OCI-LY3 (cell line): ENCODE measurements around the gene ARHGAP24.

Experiments
- H2AFZ ChIP-seq: fragments of 200-600, 300-600 bp; shearing (Covaris generic); 2 replicates; pipeline ENCODE4 v1.6.0; 2014; ENCODE audit warnings: antibody characterized with exemption, low read depth, low read length
- H3K27ac ChIP-seq: fragments of 200-600, 300-600 bp; sonication (generic); 2 replicates; pipeline ENCODE4 v1.5.1; 2014; ENCODE audit warnings: mild to moderate bottlenecking, low read length, moderate library complexity, mixed read lengths
- H3K27me3 ChIP-seq: fragments of 200-600, 300-600 bp; sonication (generic); 2 replicates; pipeline ENCODE4 v1.6.1; 2014; ENCODE audit warnings: low read depth, low read length, mixed read lengths
- H3K36me3 ChIP-seq: fragments of 200-600, 300-600 bp; sonication (generic); replicated peaks from 2 replicates; pipeline ENCODE3; 2014; ENCODE audit warnings: low read depth, low read length, mixed read lengths
- H3K4me1 ChIP-seq: fragments of 300-600, 200-600 bp; sonication (generic); 2 replicates; pipeline ENCODE4 v1.6.1; 2014; ENCODE audit warnings: low read length, mixed read lengths
- H3K4me2 ChIP-seq: fragments of 200-600, 300-600 bp; sonication (generic); 2 replicates; pipeline ENCODE4 v1.6.1; 2014; ENCODE audit warnings: low read length, mixed read lengths
- H3K4me3 ChIP-seq: fragments of 300-600, 200-600 bp; sonication (generic); 2 replicates; pipeline ENCODE4 v1.5.1; 2014; ENCODE audit warnings: antibody characterized with exemption, mild to moderate bottlenecking, low read length, moderate library complexity
- H3K79me2 ChIP-seq: fragments of 300-600, 200-600 bp; shearing (Covaris generic); 2 replicates; pipeline ENCODE4 v1.6.1; 2014; ENCODE audit warnings: mild to moderate bottlenecking, low read length, mixed read lengths
- H3K9ac ChIP-seq: fragments of 300-600, 200-600 bp; shearing (Covaris generic); 2 replicates; pipeline ENCODE4 v1.6.0; 2014; ENCODE audit warnings: mild to moderate bottlenecking, low read length, moderate library complexity
- H3K9me3 ChIP-seq: fragments of 200-600, 300-600 bp; shearing (Covaris generic); 2 replicates; pipeline ENCODE4 v1.6.1; 2014; ENCODE audit warnings: low read length, mixed read lengths; ENCODE audit not compliant: insufficient read depth
- H4K20me1 ChIP-seq: fragments of 200-600, 300-600 bp; sonication (generic); 2 replicates; pipeline ENCODE4 v1.6.1; 2016; ENCODE audit warnings: low read length, mixed read lengths; ENCODE audit not compliant: insufficient read depth
- EZH2phosphoT487 ChIP-seq: fragments of 200-600 bp; shearing (Covaris generic); IDR thresholded peaks from 2 replicates; pipeline ENCODE4 v1.6.1; 2018; ENCODE audit warnings: antibody characterized with exemption, mixed run types, low read depth
- TF ChIP-seq, protein P1 (sequence below): fragments of 200-600, 300-600 bp; sonication (generic); IDR thresholded peaks from 2 replicates; pipeline ENCODE4 v1.5.1; 2014; ENCODE audit warnings: antibody characterized with exemption, low read length, low read depth

Gene ARHGAP24

GRCh38 chr4:85595098-85595775, 120.3 kb downstream of the ARHGAP24 start:
- Histone ChIP-seq H2AFZ (no peak overlapping the region), H3K27me3 (no peaks in the 10 kb centered on the region), H3K27ac (no peak overlapping the region), H3K9me3 (no peaks in the 10 kb centered on the region), H3K79me2 (peaks cover 60% of the 10 kb centered on the region), H3K9ac (no peak overlapping the region), H3K4me3 (no peak overlapping the region), H3K36me3 (peaks cover 15% of the 10 kb centered on the region), H3K4me1 (peaks cover 27% of the 10 kb centered on the region), H4K20me1 (no peaks in the 10 kb centered on the region), H3K4me2 (no peak overlapping the region)
- TF ChIP-seq, protein P1, sequence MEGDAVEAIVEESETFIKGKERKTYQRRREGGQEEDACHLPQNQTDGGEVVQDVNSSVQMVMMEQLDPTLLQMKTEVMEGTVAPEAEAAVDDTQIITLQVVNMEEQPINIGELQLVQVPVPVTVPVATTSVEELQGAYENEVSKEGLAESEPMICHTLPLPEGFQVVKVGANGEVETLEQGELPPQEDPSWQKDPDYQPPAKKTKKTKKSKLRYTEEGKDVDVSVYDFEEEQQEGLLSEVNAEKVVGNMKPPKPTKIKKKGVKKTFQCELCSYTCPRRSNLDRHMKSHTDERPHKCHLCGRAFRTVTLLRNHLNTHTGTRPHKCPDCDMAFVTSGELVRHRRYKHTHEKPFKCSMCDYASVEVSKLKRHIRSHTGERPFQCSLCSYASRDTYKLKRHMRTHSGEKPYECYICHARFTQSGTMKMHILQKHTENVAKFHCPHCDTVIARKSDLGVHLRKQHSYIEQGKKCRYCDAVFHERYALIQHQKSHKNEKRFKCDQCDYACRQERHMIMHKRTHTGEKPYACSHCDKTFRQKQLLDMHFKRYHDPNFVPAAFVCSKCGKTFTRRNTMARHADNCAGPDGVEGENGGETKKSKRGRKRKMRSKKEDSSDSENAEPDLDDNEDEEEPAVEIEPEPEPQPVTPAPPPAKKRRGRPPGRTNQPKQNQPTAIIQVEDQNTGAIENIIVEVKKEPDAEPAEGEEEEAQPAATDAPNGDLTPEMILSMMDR: no peak
- no peak for TF ChIP-seq EZH2phosphoT487

DNA sequence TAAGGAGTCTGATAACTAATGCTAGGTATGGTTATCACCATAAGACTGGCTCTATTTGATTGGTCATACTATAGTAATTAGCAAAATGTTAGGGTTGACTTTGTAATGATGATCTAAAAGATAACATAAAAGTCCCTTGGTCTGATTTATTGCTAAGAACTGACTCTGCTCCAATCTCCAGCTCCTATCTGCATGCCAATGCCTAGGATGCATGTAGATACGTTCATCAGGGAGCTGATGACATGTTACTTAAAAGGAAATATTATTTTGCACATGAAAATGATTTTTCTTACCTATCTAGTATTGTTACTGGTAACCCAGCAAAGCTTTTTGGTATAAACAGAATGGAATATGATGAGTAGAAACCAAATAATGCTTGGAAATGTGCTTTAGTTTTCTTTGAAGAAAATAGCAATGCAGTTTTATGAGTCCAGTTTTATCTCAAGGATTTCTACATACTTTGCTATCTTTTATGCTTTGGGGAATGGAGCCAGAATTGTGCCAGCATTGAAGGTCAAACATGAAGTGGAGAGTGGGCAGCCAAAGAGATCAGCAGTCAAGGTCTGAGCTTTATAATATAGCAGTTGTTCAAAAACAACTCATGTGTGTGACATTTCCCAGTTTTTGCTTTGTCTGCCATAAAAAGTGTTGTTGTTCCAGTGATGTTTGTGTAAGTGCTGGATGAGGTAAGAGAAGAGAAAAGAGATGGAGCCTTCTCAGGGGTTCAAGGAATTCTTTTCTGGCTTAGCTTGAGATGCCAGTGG, 121.0 kb downstream of the ARHGAP24 start:
- Histone ChIP-seq H3K27ac (no peak overlapping the region), H3K4me3 (no peak overlapping the region), H3K4me1 (peaks cover 32% of the 10 kb centered on the region), H3K4me2 (no peak overlapping the region), H3K79me2 (peaks cover 65% of the 10 kb centered on the region), H3K9me3 (no peaks in the 10 kb centered on the region), H4K20me1 (no peaks in the 10 kb centered on the region), H3K36me3 (peaks cover 15% of the 10 kb centered on the region), H3K27me3 (no peaks in the 10 kb centered on the region), H3K9ac (no peak overlapping the region), H2AFZ (no peak overlapping the region)
- TF ChIP-seq, protein P1: no peak
- TF ChIP-seq EZH2phosphoT487: no peak

DNA sequence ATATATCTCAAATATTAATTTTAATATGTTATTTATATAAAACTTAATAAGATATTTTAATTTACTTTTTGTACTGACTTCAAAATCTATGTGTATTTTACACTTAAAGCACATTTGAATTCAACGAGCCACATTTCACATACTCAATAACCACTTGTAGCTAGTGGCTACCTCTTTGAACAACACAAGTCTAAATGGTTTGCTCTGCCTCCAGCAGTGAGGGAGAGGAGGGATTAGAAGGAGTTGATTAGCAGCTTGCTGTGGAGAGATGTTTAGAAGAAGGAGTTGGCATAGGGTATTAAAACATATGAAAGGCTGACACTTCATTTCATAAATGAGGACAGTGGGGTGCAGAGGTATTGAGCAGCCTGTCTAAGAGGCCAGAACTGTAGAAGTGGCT, 124.0 kb downstream of the ARHGAP24 start:
- no peaks in the 10 kb centered on the region for H3K36me3 ChIP-seq
- peaks cover 64% of the 10 kb centered on the region for H3K79me2 ChIP-seq
- no peaks in the 10 kb centered on the region for H3K27me3 ChIP-seq
- no peaks in the 10 kb centered on the region for H3K9me3 ChIP-seq
- no peak overlapping the region for H3K27ac ChIP-seq
- H3K4me2 ChIP-seq: no peak overlapping the region
- H3K4me3 ChIP-seq: no peak overlapping the region
- H3K9ac ChIP-seq: no peak overlapping the region
- H2AFZ ChIP-seq: no peak overlapping the region
- TF ChIP-seq, protein P1: no peak
- peaks cover 48% of the 10 kb centered on the region for H3K4me1 ChIP-seq
- no peaks in the 10 kb centered on the region for H4K20me1 ChIP-seq

DNA sequence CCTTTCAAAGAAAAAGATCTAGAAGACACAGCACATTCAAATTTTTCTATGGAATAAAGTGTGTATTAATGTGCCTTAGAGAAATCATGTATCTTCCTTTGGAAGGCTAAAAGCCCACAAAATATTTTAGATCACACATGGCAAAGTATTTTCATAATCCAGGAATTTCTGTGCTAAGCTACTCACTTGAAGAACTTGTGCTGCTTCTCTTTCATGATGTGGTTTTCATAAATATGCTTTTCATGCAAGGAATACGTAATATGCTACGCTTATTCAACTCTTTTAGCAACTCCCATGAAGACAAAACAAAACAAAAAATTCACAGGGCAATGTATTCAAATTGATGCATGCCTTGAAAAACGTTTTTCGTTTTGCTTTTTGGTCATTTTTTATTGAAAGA, 125.6 kb downstream of the ARHGAP24 start:
- Histone ChIP-seq H3K36me3 (no peaks in the 10 kb centered on the region), H3K27ac (no peak overlapping the region), H3K4me2 (no peak overlapping the region), H3K79me2 (peaks cover 68% of the 10 kb centered on the region), H3K9ac (no peak overlapping the region), H3K27me3 (no peaks in the 10 kb centered on the region), H3K9me3 (no peaks in the 10 kb centered on the region), H4K20me1 (no peaks in the 10 kb centered on the region), H3K4me3 (no peak overlapping the region), H2AFZ (no peak overlapping the region), H3K4me1 (peaks cover 63% of the 10 kb centered on the region)
- TF ChIP-seq EZH2phosphoT487: no peak
- TF ChIP-seq, protein P1: no peak
